HepG2 (cell line): ENCODE results near the gene SRP68. TPM values are rescaled to one million over a fixed set of nuclear protein-coding genes. Genes with fewer than 3 reads are reported as not detected.
A peak's percentile ranks its signal among the peaks of the same experiment; 100 is the strongest.

ENCODE experiments used
- ATM ChIP-seq: fragments of 450-650 bp; IDR thresholded peaks from 2 replicates; pipeline ENCODE4 v1.7.1; 2017; ENCODE audit warnings: mild to moderate bottlenecking, borderline replicate concordance
- CEBPG ChIP-seq: IDR thresholded peaks from 2 replicates; pipeline ENCODE4 v1.6.1; 2016
- JDP2 ChIP-seq: sonication (generic); formaldehyde crosslinking; IDR thresholded peaks from 2 replicates; pipeline ENCODE4 v1.8.1; 2022; ENCODE audit warnings: missing genetic modification reagents, borderline replicate concordance
- KAT2B ChIP-seq: fragments of 150-350 bp; IDR thresholded peaks from 2 replicates; pipeline ENCODE4 v1.6.1; 2014; ENCODE audit warnings: low read depth, low read length, borderline replicate concordance
- NR2F6 ChIP-seq, 2 experiments: IDR thresholded peaks; 2 replicates each; pipeline ENCODE4 v1.6.1; 2016; ENCODE audit warnings: antibody characterized with exemption in 1 of 2, mild to moderate bottlenecking in 1 of 2
- PLRG1 ChIP-seq: fragments of 450-650 bp; conservative IDR thresholded peaks from 2 replicates; pipeline ENCODE4 v1.6.1; 2016
- RFX5 ChIP-seq: IDR thresholded peaks from 2 replicates; pipeline ENCODE4 v1.6.1; 2011; ENCODE audit warnings: low read depth, low read length, improper control_type of control experiment
- SOX5 ChIP-seq: IDR thresholded peaks from 2 replicates; pipeline ENCODE4 v1.6.1; 2016; ENCODE audit warnings: borderline replicate concordance
- TEAD3 ChIP-seq: optimal IDR thresholded peaks from 2 replicates; pipeline ENCODE3; 2016; ENCODE audit warnings: borderline replicate concordance
- ZBTB10 ChIP-seq: sonication (generic); formaldehyde crosslinking; IDR thresholded peaks from 2 replicates; pipeline ENCODE4 v1.4.0; 2020; ENCODE audit warnings: missing genetic modification reagents, borderline replicate concordance
- ZFP36L1 ChIP-seq: sonication (generic); formaldehyde crosslinking; IDR thresholded peaks from 2 replicates; pipeline ENCODE4 v1.8.0; 2022; ENCODE audit warnings: mild to moderate bottlenecking, missing genetic modification reagents, moderate library complexity
- ZKSCAN1 ChIP-seq: fragments of 150-350 bp; IDR thresholded peaks from 2 replicates; pipeline ENCODE4 v1.6.1; 2014; ENCODE audit warnings: low read length
- ZNF136 ChIP-seq: sonication (generic); formaldehyde crosslinking; IDR thresholded peaks from 2 replicates; pipeline ENCODE4 v1.8.1; 2022; ENCODE audit warnings: low read depth, mild to moderate bottlenecking, moderate library complexity, missing genetic modification reagents
- ZNF160 ChIP-seq: sonication (generic); formaldehyde crosslinking; IDR thresholded peaks from 2 replicates; pipeline ENCODE4 v1.8.0; 2022; ENCODE audit warnings: mild to moderate bottlenecking, inconsistent platforms, missing genetic modification reagents
- ZNF431 ChIP-seq: sonication (generic); formaldehyde crosslinking; IDR thresholded peaks from 2 replicates; pipeline ENCODE4 v1.9.0; 2022; ENCODE audit warnings: missing genetic modification reagents, low read depth, mild to moderate bottlenecking, borderline replicate concordance
- ZSCAN22 ChIP-seq: sonication (generic); formaldehyde crosslinking; IDR thresholded peaks from 2 replicates; pipeline ENCODE4 v1.4.0; 2020; ENCODE audit warnings: mild to moderate bottlenecking, missing genetic modification reagents
- polyA plus RNA-seq, 8 experiments: library from polyadenylated mRNA; depleted of rRNA in 3 of 8; stranded (reverse) in 7 of 8; unstranded in 1 of 8; fragments of >200 nt; fragmentation: Illumina TruSeq in 4 of 8; extraction: Trizol in 4 of 8; gene quantifications; 2 replicates each; pipeline versions ENCODE4 v1.2.1 to v1.2.3, GENCODE V29; 2011 to 2016; ENCODE audit warnings: low read depth in 4 of 8, missing spikeins in 1 of 8, mixed read lengths in 1 of 8; ENCODE audit not compliant: insufficient read depth in 1 of 8
- total RNA-seq, 5 experiments: library from RNA; depleted of rRNA; stranded (reverse); fragments of >200 nt; fragmentation: Illumina TruSeq; extraction: Trizol; gene quantifications; 2 replicates each; pipeline ENCODE4 v1.2.3, GENCODE V29; 2016; ENCODE audit warnings: low read depth in 1 of 5
- TF ChIP-seq, protein P1 (sequence below): sonication (generic); formaldehyde crosslinking; IDR thresholded peaks from 2 replicates; pipeline ENCODE4 v1.8.0; 2022; ENCODE audit warnings: mild to moderate bottlenecking, missing genetic modification reagents; ENCODE audit not compliant: insufficient replicate concordance
- TF ChIP-seq, protein P2 (sequence below): sonication (generic); formaldehyde crosslinking; IDR thresholded peaks from 2 replicates; pipeline ENCODE4 v1.5.1; 2020; ENCODE audit warnings: mild to moderate bottlenecking, missing genetic modification reagents, moderate library complexity
- TF ChIP-seq, protein P3 (sequence below): sonication (generic); formaldehyde crosslinking; conservative IDR thresholded peaks from 2 replicates; pipeline ENCODE4 v1.4.0; 2020; ENCODE audit warnings: missing genetic modification reagents
- TF ChIP-seq, protein P4 (sequence below): sonication (generic); formaldehyde crosslinking; IDR thresholded peaks from 2 replicates; pipeline ENCODE4 v1.5.0; 2020; ENCODE audit warnings: mild to moderate bottlenecking, low read depth, missing genetic modification reagents, borderline replicate concordance

The SRP68 gene
- total and polyA plus RNA-seq, 2 of the 13 experiments (the other 11 are each of a cell fraction or from before 2014, with no cell fraction given) = 39.8 to 74.3 TPM

- no peak for TF ChIP-seq ZNF160 (CRISPR knock-in tag)
- TF ChIP-seq, protein P1, sequence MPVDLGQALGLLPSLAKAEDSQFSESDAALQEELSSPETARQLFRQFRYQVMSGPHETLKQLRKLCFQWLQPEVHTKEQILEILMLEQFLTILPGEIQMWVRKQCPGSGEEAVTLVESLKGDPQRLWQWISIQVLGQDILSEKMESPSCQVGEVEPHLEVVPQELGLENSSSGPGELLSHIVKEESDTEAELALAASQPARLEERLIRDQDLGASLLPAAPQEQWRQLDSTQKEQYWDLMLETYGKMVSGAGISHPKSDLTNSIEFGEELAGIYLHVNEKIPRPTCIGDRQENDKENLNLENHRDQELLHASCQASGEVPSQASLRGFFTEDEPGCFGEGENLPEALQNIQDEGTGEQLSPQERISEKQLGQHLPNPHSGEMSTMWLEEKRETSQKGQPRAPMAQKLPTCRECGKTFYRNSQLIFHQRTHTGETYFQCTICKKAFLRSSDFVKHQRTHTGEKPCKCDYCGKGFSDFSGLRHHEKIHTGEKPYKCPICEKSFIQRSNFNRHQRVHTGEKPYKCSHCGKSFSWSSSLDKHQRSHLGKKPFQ (CRISPR knock-in tag) = no peak
- no peak for TF ChIP-seq PLRG1
- TF ChIP-seq ZNF136 = no peak
- no peak for TF ChIP-seq ZSCAN22 (CRISPR knock-in tag)
- no peak for TF ChIP-seq ZNF431 (CRISPR knock-in tag)
- no peak for TF ChIP-seq ZFP36L1 (CRISPR knock-in tag)
- TF ChIP-seq KAT2B = no peak
- TF ChIP-seq ZKSCAN1 = no peak
- TF ChIP-seq, protein P2, sequence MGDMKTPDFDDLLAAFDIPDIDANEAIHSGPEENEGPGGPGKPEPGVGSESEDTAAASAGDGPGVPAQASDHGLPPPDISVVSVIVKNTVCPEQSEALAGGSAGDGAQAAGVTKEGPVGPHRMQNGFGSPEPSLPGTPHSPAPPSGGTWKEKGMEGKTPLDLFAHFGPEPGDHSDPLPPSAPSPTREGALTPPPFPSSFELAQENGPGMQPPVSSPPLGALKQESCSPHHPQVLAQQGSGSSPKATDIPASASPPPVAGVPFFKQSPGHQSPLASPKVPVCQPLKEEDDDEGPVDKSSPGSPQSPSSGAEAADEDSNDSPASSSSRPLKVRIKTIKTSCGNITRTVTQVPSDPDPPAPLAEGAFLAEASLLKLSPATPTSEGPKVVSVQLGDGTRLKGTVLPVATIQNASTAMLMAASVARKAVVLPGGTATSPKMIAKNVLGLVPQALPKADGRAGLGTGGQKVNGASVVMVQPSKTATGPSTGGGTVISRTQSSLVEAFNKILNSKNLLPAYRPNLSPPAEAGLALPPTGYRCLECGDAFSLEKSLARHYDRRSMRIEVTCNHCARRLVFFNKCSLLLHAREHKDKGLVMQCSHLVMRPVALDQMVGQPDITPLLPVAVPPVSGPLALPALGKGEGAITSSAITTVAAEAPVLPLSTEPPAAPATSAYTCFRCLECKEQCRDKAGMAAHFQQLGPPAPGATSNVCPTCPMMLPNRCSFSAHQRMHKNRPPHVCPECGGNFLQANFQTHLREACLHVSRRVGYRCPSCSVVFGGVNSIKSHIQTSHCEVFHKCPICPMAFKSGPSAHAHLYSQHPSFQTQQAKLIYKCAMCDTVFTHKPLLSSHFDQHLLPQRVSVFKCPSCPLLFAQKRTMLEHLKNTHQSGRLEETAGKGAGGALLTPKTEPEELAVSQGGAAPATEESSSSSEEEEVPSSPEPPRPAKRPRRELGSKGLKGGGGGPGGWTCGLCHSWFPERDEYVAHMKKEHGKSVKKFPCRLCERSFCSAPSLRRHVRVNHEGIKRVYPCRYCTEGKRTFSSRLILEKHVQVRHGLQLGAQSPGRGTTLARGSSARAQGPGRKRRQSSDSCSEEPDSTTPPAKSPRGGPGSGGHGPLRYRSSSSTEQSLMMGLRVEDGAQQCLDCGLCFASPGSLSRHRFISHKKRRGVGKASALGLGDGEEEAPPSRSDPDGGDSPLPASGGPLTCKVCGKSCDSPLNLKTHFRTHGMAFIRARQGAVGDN (CRISPR knock-in tag) = peak; percentile 82
- TF ChIP-seq ZBTB10 (CRISPR knock-in tag) = no peak
- TF ChIP-seq CEBPG = no peak
- TF ChIP-seq SOX5 (CRISPR knock-in tag) = no peak
- TF ChIP-seq, protein P3, sequence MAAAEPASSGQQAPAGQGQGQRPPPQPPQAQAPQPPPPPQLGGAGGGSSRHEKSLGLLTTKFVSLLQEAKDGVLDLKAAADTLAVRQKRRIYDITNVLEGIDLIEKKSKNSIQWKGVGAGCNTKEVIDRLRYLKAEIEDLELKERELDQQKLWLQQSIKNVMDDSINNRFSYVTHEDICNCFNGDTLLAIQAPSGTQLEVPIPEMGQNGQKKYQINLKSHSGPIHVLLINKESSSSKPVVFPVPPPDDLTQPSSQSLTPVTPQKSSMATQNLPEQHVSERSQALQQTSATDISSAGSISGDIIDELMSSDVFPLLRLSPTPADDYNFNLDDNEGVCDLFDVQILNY (CRISPR knock-in tag) = no peak
- TF ChIP-seq, protein P4, sequence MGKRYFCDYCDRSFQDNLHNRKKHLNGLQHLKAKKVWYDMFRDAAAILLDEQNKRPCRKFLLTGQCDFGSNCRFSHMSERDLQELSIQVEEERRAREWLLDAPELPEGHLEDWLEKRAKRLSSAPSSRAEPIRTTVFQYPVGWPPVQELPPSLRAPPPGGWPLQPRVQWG = no peak
- no peak for TF ChIP-seq NR2F6 (IDR thresholded peaks at IDR 0.05)
- no peak for TF ChIP-seq NR2F6 (CRISPR knock-in tag; IDR thresholded peaks at IDR 0.05)
- TF ChIP-seq JDP2 = no peak
- TF ChIP-seq TEAD3 (CRISPR knock-in tag) = peak; percentile 25
- TF ChIP-seq ATM = no peak
- no peak; the same call in 1 of the 2 replicates for TF ChIP-seq RFX5
Observed at GRCh38 chr17:76005263-76006149, 66.8 kb downstream of the SRP68 start (continued).
